ENCODE data around the gene PLD2.

The PLD2 gene

DNA sequence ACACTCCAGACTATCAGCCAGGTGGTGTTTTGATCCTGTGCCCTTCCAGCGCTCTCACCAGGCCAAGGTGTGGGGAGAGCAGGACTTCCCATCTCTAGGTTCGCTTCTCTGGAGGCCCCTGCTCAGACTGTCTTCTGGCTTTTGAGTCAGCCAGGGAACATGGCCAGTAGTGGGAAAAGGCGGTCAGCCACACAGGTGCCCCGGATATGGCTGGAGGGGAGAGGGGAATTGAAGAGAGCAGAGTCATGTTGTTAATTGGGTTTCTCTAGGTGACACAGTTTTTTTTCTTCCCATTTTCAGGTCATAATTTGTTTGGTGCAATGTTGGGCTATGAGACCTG is 27.7 kb downstream of the PLD2 start:
- Histone ChIP-seq H3K4me1 (ENCODE audit: control insufficient read depth, insufficient read depth, low read length) (peaks cover 14% of the 10 kb centered on the region), H3K36me3 (ENCODE audit: control insufficient read depth in 2 of 2, insufficient read depth in 1 of 2, low read length in 2 of 2) (peaks cover 0 to 5% of the 10 kb centered on the region in 2 experiments; a peak in 1 of 3 replicates), H3K4me3 (ENCODE audit: low read depth, low read length) (peak overlapping the region; percentile 90; the same call in 1 of the 2 replicates), H3K9me3 (ENCODE audit: control insufficient read depth, insufficient read depth, low read depth, low read length) (no peaks in the 10 kb centered on the region), H3K27ac (ENCODE audit: extremely low read depth, low read depth, low read length) (no peak overlapping the region; the same call in 1 of the 2 replicates)
- ChIA-PET CTCF (interaction anchor here (0.7 to 1.1 kb wide), 2 partner anchors 46 to 334 kb away, joined by 3 to 10 read pairs; no protein-coding TSS in a partner anchor), POLR2A (interaction anchor here (0.6 to 2.4 kb wide), 5 partner anchors 8 to 666 kb away, joined by 3 to 9 read pairs (median 4); partner anchors contain the start of gene PLD2)
- TF ChIP-seq ZNF266 (tag by site-specific recombination; IDR thresholded peaks at IDR 0.05; ENCODE audit: low read depth) (no peak), ZNF707 (tag by site-specific recombination; IDR thresholded peaks at IDR 0.05) (no peak), ZNF350 (tag by site-specific recombination; IDR thresholded peaks at IDR 0.05) (no peak), ZNF311 (tag by site-specific recombination; IDR thresholded peaks at IDR 0.05; ENCODE audit: borderline replicate concordance) (no peak), ZNF112 (tag by site-specific recombination; IDR thresholded peaks at IDR 0.05) (no peak), ZNF423 (tag by site-specific recombination; IDR thresholded peaks at IDR 0.05) (no peak), ZNF416 (tag by site-specific recombination; IDR thresholded peaks at IDR 0.05) (no peak), ZNF843 (tag by site-specific recombination; IDR thresholded peaks at IDR 0.05) (no peak)

DNA sequence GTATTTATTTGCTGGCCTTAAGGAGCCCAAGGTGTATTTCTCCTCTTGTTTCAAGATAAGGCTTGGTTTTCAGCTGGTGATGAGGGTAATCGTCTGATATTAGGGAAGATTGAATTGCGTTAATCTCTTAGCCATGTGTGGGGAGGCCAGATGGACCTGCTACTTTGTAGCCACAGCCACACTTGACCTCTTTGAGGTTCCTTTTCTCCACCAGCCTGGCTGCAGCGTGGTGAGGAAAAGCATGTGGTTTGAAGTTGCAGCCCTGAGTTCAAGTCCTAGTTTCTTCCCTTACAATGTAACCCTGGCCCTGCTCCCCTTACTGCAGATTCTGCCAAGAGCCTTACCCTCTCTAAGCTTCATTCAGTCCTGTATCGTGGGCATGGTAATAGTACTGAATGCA is 29.3 kb downstream of the PLD2 start:
- no peak for TF ChIP-seq ZNF549 (tag by site-specific recombination; IDR thresholded peaks at IDR 0.05)
- TF ChIP-seq, protein P1, sequence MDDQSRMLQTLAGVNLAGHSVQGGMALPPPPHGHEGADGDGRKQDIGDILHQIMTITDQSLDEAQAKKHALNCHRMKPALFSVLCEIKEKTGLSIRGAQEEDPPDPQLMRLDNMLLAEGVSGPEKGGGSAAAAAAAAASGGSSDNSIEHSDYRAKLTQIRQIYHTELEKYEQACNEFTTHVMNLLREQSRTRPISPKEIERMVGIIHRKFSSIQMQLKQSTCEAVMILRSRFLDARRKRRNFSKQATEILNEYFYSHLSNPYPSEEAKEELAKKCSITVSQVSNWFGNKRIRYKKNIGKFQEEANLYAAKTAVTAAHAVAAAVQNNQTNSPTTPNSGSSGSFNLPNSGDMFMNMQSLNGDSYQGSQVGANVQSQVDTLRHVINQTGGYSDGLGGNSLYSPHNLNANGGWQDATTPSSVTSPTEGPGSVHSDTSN (CRISPR knock-in tag; IDR thresholded peaks at IDR 0.05), result no peak
- no peak for TF ChIP-seq ZNF670 (tag by site-specific recombination; IDR thresholded peaks at IDR 0.05; ENCODE audit: low read depth)
- CTCF ChIA-PET, result interaction anchor here (1.0 to 1.9 kb wide), 2 partner anchors 45 to 46 kb away, joined by 4 to 6 read pairs; no protein-coding TSS in a partner anchor
- Histone ChIP-seq H3K4me1 (ENCODE audit: control insufficient read depth, insufficient read depth, low read length) (peaks cover 16% of the 10 kb centered on the region), H3K36me3 (ENCODE audit: control insufficient read depth in 2 of 2, insufficient read depth in 1 of 2, low read length in 2 of 2) (peaks cover 0 to 5% of the 10 kb centered on the region in 2 experiments; a peak in 1 of 3 replicates), H3K4me3 (ENCODE audit: low read depth, low read length) (no peak overlapping the region), H3K27ac (ENCODE audit: extremely low read depth, low read depth, low read length) (no peak overlapping the region), H3K9me3 (ENCODE audit: control insufficient read depth, insufficient read depth, low read depth, low read length) (no peaks in the 10 kb centered on the region)
- POLR2A ChIA-PET, result no interaction called here

DNA sequence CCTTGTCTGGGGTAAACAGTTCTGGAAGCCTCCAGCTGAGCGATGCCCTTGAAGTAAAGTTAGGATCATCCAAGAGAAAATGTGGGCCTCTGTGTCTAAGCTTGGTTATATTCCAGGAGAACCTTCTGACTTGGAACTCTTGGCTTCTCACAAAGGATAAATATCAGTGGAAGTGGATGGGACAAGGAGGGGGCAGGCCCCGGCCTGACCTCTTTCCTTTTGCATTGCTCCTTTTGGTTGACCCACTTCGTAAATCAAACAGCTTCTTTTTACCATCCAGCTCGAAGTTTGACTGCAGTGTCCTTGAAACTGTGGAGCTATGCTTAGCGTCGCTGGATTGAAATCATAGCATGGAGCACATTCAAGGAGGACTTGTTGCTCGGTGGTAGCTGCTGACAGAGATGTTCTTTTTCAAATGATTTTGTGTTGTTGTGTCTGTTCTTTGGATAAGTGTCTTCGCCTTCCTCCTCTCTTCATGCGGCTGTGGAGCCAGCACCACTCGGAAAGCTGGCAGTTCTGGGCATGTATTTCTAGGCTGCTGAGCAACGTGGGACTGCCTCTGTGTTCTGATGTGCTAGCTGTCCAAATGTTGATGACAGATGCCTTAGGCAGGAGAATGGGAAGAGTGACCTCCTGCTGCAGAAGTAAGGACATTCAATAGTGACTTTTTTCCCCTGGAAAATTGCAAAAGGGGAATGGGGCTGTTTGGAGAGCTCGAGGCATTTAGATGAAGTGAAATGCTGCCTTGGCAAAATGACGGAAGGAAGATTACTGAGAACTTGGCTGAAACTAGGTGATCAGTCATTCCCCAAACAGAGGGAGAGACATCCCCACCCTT is 30.7 kb downstream of the PLD2 start:
- Histone ChIP-seq H3K4me3 (ENCODE audit: low read depth, low read length) (no peak overlapping the region), H3K4me1 (ENCODE audit: control insufficient read depth, insufficient read depth, low read length) (peaks cover 16% of the 10 kb centered on the region), H3K36me3 (ENCODE audit: control insufficient read depth in 2 of 2, insufficient read depth in 1 of 2, low read length in 2 of 2) (peaks cover 0 to 5% of the 10 kb centered on the region in 2 experiments; a peak in 1 of 3 replicates), H3K27ac (ENCODE audit: extremely low read depth, low read depth, low read length) (no peak overlapping the region), H3K9me3 (ENCODE audit: control insufficient read depth, insufficient read depth, low read depth, low read length) (no peaks in the 10 kb centered on the region)
- TF ChIP-seq SCRT1 (tag by site-specific recombination; IDR thresholded peaks at IDR 0.05; ENCODE audit: borderline replicate concordance) (peak; percentile 63; the same call in 1 of the 2 replicates), ZNF658 (tag by site-specific recombination; IDR thresholded peaks at IDR 0.05) (no peak), SCRT2 (tag by site-specific recombination; IDR thresholded peaks at IDR 0.05) (peak; percentile 90), ZBTB17 (tag by site-specific recombination; IDR thresholded peaks at IDR 0.05) (peak; percentile 70)
- POLR2A ChIA-PET, result interaction anchor here (0.6 to 1.2 kb wide), 3 partner anchors 10 to 47 kb away, joined by 3 read pairs; no protein-coding TSS in a partner anchor
- CTCF ChIA-PET, result interaction anchor here (0.5 to 1.9 kb wide), 6 partner anchors 38 to 218 kb away, joined by 3 to 9 read pairs (median 3); partner anchors contain the start of gene PSMB6

DNA sequence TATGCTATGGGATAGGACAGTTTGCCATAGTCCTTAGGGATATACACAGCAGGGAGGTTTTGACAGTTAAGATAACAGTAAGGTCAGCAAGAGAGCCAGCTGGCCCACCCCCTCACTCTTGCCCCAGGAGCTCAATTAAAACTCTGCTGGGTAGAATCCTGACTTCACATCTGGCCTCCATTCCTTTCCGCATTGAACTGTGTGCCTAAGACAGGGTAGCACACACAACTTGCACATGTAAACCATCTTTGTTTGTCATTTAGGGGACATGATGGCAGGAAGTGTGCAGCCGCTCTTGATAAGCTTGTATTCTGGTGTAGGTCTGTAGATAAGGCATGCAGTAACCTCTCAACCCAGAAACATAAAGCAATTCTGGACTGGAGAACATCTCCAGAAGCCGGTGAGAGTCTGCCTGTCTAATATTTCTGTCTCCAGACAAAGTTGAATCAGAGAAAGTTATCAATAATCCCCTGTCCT is 31.4 kb downstream of the PLD2 start:
- no peak overlapping the region for H3K27ac ChIP-seq (ENCODE audit: extremely low read depth, low read depth, low read length)
- TF ChIP-seq ZNF16 (tag by site-specific recombination; IDR thresholded peaks at IDR 0.05; ENCODE audit: low read depth), result no peak
- TF ChIP-seq ZIC2 (tag by site-specific recombination; IDR thresholded peaks at IDR 0.05), result peak; percentile 85
- peaks cover 0 to 5% of the 10 kb centered on the region in 2 experiments; a peak in 1 of 3 replicates for H3K36me3 ChIP-seq (ENCODE audit: control insufficient read depth in 2 of 2, insufficient read depth in 1 of 2, low read length in 2 of 2)
- peaks cover 16% of the 10 kb centered on the region for H3K4me1 ChIP-seq (ENCODE audit: control insufficient read depth, insufficient read depth, low read length)
- no peaks in the 10 kb centered on the region for H3K9me3 ChIP-seq (ENCODE audit: control insufficient read depth, insufficient read depth, low read depth, low read length)
- CTCF ChIA-PET, result interaction anchor here (0.6 to 2.1 kb wide), 4 partner anchors 43 to 217 kb away, joined by 3 to 9 read pairs (median 5); no protein-coding TSS in a partner anchor
- H3K4me3 ChIP-seq (ENCODE audit: low read depth, low read length), result no peak overlapping the region
- POLR2A ChIA-PET, result interaction anchor here (0.5 to 1.2 kb wide), 3 partner anchors 9 to 39 kb away, joined by 3 to 7 read pairs (median 3); no protein-coding TSS in a partner anchor

Measured in HEK293 (cell line).